ENCODE results near the gene GPR15. TPM values are rescaled to one million over a fixed set of nuclear protein-coding genes. Genes with fewer than 3 reads are reported as not detected.

Gene GPR15
- total and polyA plus RNA-seq, 10 of the 15 experiments (the other 5 are each of a cell fraction or from before 2014, with no cell fraction given): 70.7 to 150 (median 115) TPM

GRCh38 chr3:98504539-98504938, 27.2 kb upstream of the GPR15 start:
- no peak for TF ChIP-seq EED (IDR thresholded peaks at IDR 0.05; ENCODE audit: low read depth)
- TF ChIP-seq BRCA1 (IDR thresholded peaks at IDR 0.05; ENCODE audit: low read depth, low read length): no peak
- no peak for TF ChIP-seq ZZZ3 (IDR thresholded peaks at IDR 0.05; ENCODE audit: control insufficient read depth, insufficient read length, low read depth)
- TF ChIP-seq YBX1 (IDR thresholded peaks at IDR 0.05): no peak
- TF ChIP-seq RAD51 (IDR thresholded peaks at IDR 0.05): no peak
- TF ChIP-seq NR2C1 (IDR thresholded peaks at IDR 0.05): no peak
- TF ChIP-seq PRDM15 (CRISPR knock-in tag; IDR thresholded peaks at IDR 0.05): no peak
- no peak for TF ChIP-seq ZBTB33 (IDR thresholded peaks at IDR 0.05)
- TF ChIP-seq ZSCAN29 (IDR thresholded peaks at IDR 0.05): no peak
- no peak for TF ChIP-seq SMARCA5 (IDR thresholded peaks at IDR 0.05)
- no peak for TF ChIP-seq GABPA (IDR thresholded peaks at IDR 0.05; ENCODE audit: low read depth)
- no peak for ATAC-seq
- Histone ChIP-seq H3K27ac (ENCODE audit: control insufficient read depth, insufficient read depth) (no peak overlapping the region), H3K27me3 (replicated peaks in 1 of 2; ENCODE audit: control insufficient read depth in 2 of 2, insufficient read depth in 2 of 2, low read length in 1 of 2) (no peaks in the 10 kb centered on the region), H2AFZ (ENCODE audit: control insufficient read depth, low read depth, low read length) (no peak overlapping the region), H3K9ac (ENCODE audit: control insufficient read depth, insufficient read depth, low read length) (no peak overlapping the region), H3K9me3 (replicated peaks; ENCODE audit: control insufficient read depth, insufficient read depth, low read length) (no peaks in the 10 kb centered on the region), H3K4me3 (no peak overlapping the region), H3K79me2 (ENCODE audit: control insufficient read depth, insufficient read depth, low read length) (no peaks in the 10 kb centered on the region), H4K20me1 (ENCODE audit: control insufficient read depth, insufficient read depth) (no peaks in the 10 kb centered on the region), H3K4me2 (ENCODE audit: control insufficient read depth, insufficient read depth) (no peak overlapping the region), H3K36me3 (ENCODE audit: control insufficient read depth in 2 of 2, insufficient read depth in 2 of 2, low read length in 1 of 2) (no peaks in the 10 kb centered on the region), H3K4me1 (ENCODE audit: control insufficient read depth, insufficient read depth, low read length) (no peaks in the 10 kb centered on the region)
- BruUV-seq (replicated peaks): no TSS peak
- RAD21 ChIA-PET (ENCODE audit: unreplicated experiment): no interaction called here
- DNase-seq (ENCODE audit: low read depth, low spot score): no peak
- in situ Hi-C loops (cut with MboI): no loop called here
- WGBS (ENCODE audit: insufficient coverage, insufficient replicate concordance, low lambda C conversion rate, missing lambda C conversion rate): 97% methylated on average over 4 of the region's 4 CpGs
- intact Hi-C loops (cut with micrococcal nuclease; ENCODE audit: unreplicated experiment): no loop called here
- FAIRE-seq: no peak
- CTCF ChIA-PET: interaction anchor here (1.1 kb wide), 2 partner anchors 9 to 16 kb away, joined by 3 to 4 read pairs; no protein-coding TSS in a partner anchor
- POLR2A ChIA-PET: no interaction called here
- SMC1A ChIA-PET (ENCODE audit: uncharacterized antibody, unreplicated experiment): interaction anchor here (1.1 kb wide), 1 partner anchor 87 kb away, joined by 3 read pairs; no protein-coding TSS in a partner anchor

All from GM12878 (cell line).